K562 (cell line): ENCODE results near the gene TAPBPL. TPM values are rescaled to one million over a fixed set of nuclear protein-coding genes. Genes with fewer than 3 reads are reported as not detected.
A peak's percentile ranks its signal among the peaks of the same experiment; 100 is the strongest.

Source experiments
- BRCA1 ChIP-seq, 2 experiments: fragments of 450-650 bp in 1 of 2; sonication (generic) in 1 of 2; formaldehyde crosslinking in 1 of 2; IDR thresholded peaks; 2 replicates each; pipeline versions ENCODE4 v1.5.0 to v1.6.1; 2017 to 2020; ENCODE audit warnings: mild to moderate bottlenecking in 1 of 2, missing genetic modification reagents in 1 of 2
- BRF2 ChIP-seq: IDR thresholded peaks from 3 replicates; pipeline ENCODE4 v1.6.1; 2011; ENCODE audit warnings: borderline replicate concordance, mild to moderate bottlenecking; ENCODE audit not compliant: insufficient read length, insufficient read depth
- CC2D1A ChIP-seq: fragments of 450-650 bp; IDR thresholded peaks from 2 replicates; pipeline ENCODE4 v1.6.1; 2017; ENCODE audit warnings: mild to moderate bottlenecking
- DACH1 ChIP-seq: fragments of 450-650 bp; IDR thresholded peaks from 2 replicates; pipeline ENCODE4 v1.6.1; 2018; ENCODE audit not compliant: partially characterized antibody
- DEAF1 ChIP-seq: fragments of 450-650 bp; formaldehyde crosslinking; IDR thresholded peaks from 2 replicates; pipeline ENCODE4 v1.4.0; 2020; ENCODE audit warnings: mild to moderate bottlenecking, moderate library complexity
- E4F1 ChIP-seq: fragments of 250-450 bp; sonication (Bioruptor Pico); IDR thresholded peaks from 2 replicates; pipeline ENCODE4 v1.5.0; 2021; ENCODE audit warnings: mild to moderate bottlenecking, borderline replicate concordance
- ESRRB ChIP-seq: fragments of 250-450 bp; sonication (Bioruptor Pico); IDR thresholded peaks from 2 replicates; pipeline ENCODE4 v1.5.0; 2020; ENCODE audit warnings: mild to moderate bottlenecking, moderate library complexity, borderline replicate concordance
- HDGF ChIP-seq: fragments of 450-650 bp; IDR thresholded peaks from 2 replicates; pipeline ENCODE4 v1.6.1; 2016
- HINFP ChIP-seq: fragments of 450-650 bp; conservative IDR thresholded peaks from 2 replicates; pipeline ENCODE4 v1.6.1; 2016; ENCODE audit warnings: missing genetic modification characterization, low read depth, mild to moderate bottlenecking, control low read depth, missing compliant biosample characterization
- HOMEZ ChIP-seq: fragments of 250-450 bp; sonication (Bioruptor Pico); IDR thresholded peaks from 2 replicates; pipeline ENCODE4 v1.4.0; 2020; ENCODE audit warnings: mild to moderate bottlenecking, moderate library complexity
- HSF4 ChIP-seq: fragments of 250-450 bp; sonication (Bioruptor Pico); IDR thresholded peaks from 2 replicates; pipeline ENCODE4 v2.1.2; 2022; ENCODE audit warnings: mild to moderate bottlenecking, moderate library complexity, borderline replicate concordance
- KDM1A ChIP-seq, 2 experiments: fragments of 450-650 bp; IDR thresholded peaks; 2 replicates each; pipeline ENCODE4 v1.6.1; 2016; ENCODE audit warnings: mild to moderate bottlenecking in 2 of 2
- PATZ1 ChIP-seq: fragments of 250-450 bp; sonication (Bioruptor Pico); IDR thresholded peaks from 2 replicates; pipeline ENCODE4 v1.5.0; 2020; ENCODE audit warnings: mild to moderate bottlenecking, borderline replicate concordance
- PHTF2 ChIP-seq: fragments of 250-450 bp; sonication (Bioruptor Pico); IDR thresholded peaks from 2 replicates; pipeline ENCODE4 v1.5.0; 2021; ENCODE audit warnings: mild to moderate bottlenecking
- TCF3 ChIP-seq: sonication (generic); formaldehyde crosslinking; IDR thresholded peaks from 2 replicates; pipeline ENCODE4 v1.4.0; 2020; ENCODE audit warnings: mild to moderate bottlenecking, missing genetic modification reagents
- TEAD2 ChIP-seq: fragments of 450-650 bp; IDR thresholded peaks from 2 replicates; pipeline ENCODE4 v1.6.1; 2016; ENCODE audit warnings: missing genetic modification characterization, control low read depth, missing compliant biosample characterization
- ZNF146 ChIP-seq: IDR thresholded peaks from one replicate; pipeline ENCODE4 v1.6.1; 2018; ENCODE audit warnings: missing compliant biosample characterization; ENCODE audit not compliant: unreplicated experiment
- polyA plus RNA-seq, 8 experiments: library from polyadenylated mRNA; depleted of rRNA in 4 of 8; stranded (reverse) in 5 of 8; unstranded in 3 of 8; fragments of >200 nt; fragmentation: Nextera tagmentation in 2 of 8; fragmentation: Illumina TruSeq in 1 of 8; extraction: Ambion mirVana in 2 of 8; extraction: Trizol in 1 of 8; gene quantifications; 2 replicates each; pipeline versions ENCODE4 v1.2.1 to v1.2.3, GENCODE V29; 2011 to 2014; ENCODE audit warnings: inconsistent platforms in 1 of 8, missing spikeins in 1 of 8
- total RNA-seq, 7 experiments: library from RNA; depleted of rRNA in 6 of 7; stranded (reverse); fragments of >200 nt in 6 of 7; fragmentation: Illumina TruSeq in 2 of 7; extraction: Trizol in 2 of 7; gene quantifications; 2 replicates each; pipeline versions ENCODE4 v1.2.1 to v1.2.3, GENCODE V29; 2011 to 2021; ENCODE audit warnings: low replicate concordance in 1 of 7

Gene TAPBPL
- total and polyA plus RNA-seq, 9 of the 15 experiments (the other 6 are each of a cell fraction or from before 2014, with no cell fraction given) = 0.29 to 1.6 (median 0.45) TPM

GRCh38 chr12:6465467-6466183 lies 13.8 kb downstream of the TAPBPL start (continued):
- TF ChIP-seq HINFP (no peak), TEAD2 (tag) (no peak), ESRRB (CRISPR knock-in tag) (no peak), CC2D1A (peak; percentile 71), BRCA1 (IDR thresholded peaks at IDR 0.05) (no peak), BRCA1 (CRISPR knock-in tag; IDR thresholded peaks at IDR 0.05) (no peak), HSF4 (CRISPR knock-in tag) (no peak), HOMEZ (CRISPR knock-in tag) (no peak), DACH1 (no peak), TCF3 (CRISPR knock-in tag) (no peak), PHTF2 (CRISPR knock-in tag) (no peak), PATZ1 (CRISPR knock-in tag) (no peak), KDM1A (IDR thresholded peaks at IDR 0.05) (no peak), E4F1 (CRISPR knock-in tag) (no peak), DEAF1 (CRISPR knock-in tag) (peak; percentile 86), BRF2 (no peak), ZNF146 (CRISPR knock-in tag) (no peak), HDGF (no peak)
